Measurements from ENCODE around the gene NAA40.

Gene NAA40

GRCh38 chr11:63906087-63906486 lies 32.7 kb upstream of the NAA40 start:
- Histone ChIP-seq H3K27me3 (ENCODE audit: control insufficient read depth, insufficient read depth, low read length) (no peaks in the 10 kb centered on the region), H3K36me3 (ENCODE audit: control insufficient read depth, low read depth, low read length) (peaks cover 35% of the 10 kb centered on the region), H3K4me1 (ENCODE audit: control insufficient read depth, low read depth, low read length) (peaks cover 37% of the 10 kb centered on the region)

GRCh38 chr11:63906585-63906984 lies 32.2 kb upstream of the NAA40 start:
- H3K4me1 ChIP-seq (ENCODE audit: control insufficient read depth, low read depth, low read length), result peaks cover 37% of the 10 kb centered on the region
- H3K4me3 ChIP-seq (ENCODE audit: low read length), result no peak overlapping the region
- H3K9ac ChIP-seq (ENCODE audit: low read length), result no peak overlapping the region
- peaks cover 35% of the 10 kb centered on the region for H3K36me3 ChIP-seq (ENCODE audit: control insufficient read depth, low read depth, low read length)
- H3K27me3 ChIP-seq (ENCODE audit: control insufficient read depth, insufficient read depth, low read length), result no peaks in the 10 kb centered on the region
- H3K27ac ChIP-seq (ENCODE audit: low read length), result no peak overlapping the region
- no peaks in the 10 kb centered on the region for H3K9me3 ChIP-seq (ENCODE audit: control insufficient read depth, low read depth, low read length)

More at GRCh38 chr11:63906087-63906486, 32.7 kb upstream of the NAA40 start:
- no peak overlapping the region for H3K27ac ChIP-seq (ENCODE audit: low read length)
- no peak overlapping the region for H3K9ac ChIP-seq (ENCODE audit: low read length)
- H3K9me3 ChIP-seq (ENCODE audit: control insufficient read depth, low read depth, low read length), result no peaks in the 10 kb centered on the region
- no peak overlapping the region for H3K4me3 ChIP-seq (ENCODE audit: low read length)

GRCh38 chr11:63907063-63907462 lies 31.7 kb upstream of the NAA40 start:
- Histone ChIP-seq H3K27ac (ENCODE audit: low read length) (no peak overlapping the region), H3K36me3 (ENCODE audit: control insufficient read depth, low read depth, low read length) (peaks cover 31% of the 10 kb centered on the region), H3K4me3 (ENCODE audit: low read length) (no peak overlapping the region)

GRCh38 chr11:63907808-63908530 lies 30.8 kb upstream of the NAA40 start:
- H3K27me3 ChIP-seq (ENCODE audit: control insufficient read depth, insufficient read depth, low read length), result no peaks in the 10 kb centered on the region
- no peaks in the 10 kb centered on the region for H3K9me3 ChIP-seq (ENCODE audit: control insufficient read depth, low read depth, low read length)
- no peak overlapping the region for H3K4me3 ChIP-seq (ENCODE audit: low read length)
- H3K9ac ChIP-seq (ENCODE audit: low read length), result no peak overlapping the region
- peaks cover 37% of the 10 kb centered on the region for H3K4me1 ChIP-seq (ENCODE audit: control insufficient read depth, low read depth, low read length)
- H3K36me3 ChIP-seq (ENCODE audit: control insufficient read depth, low read depth, low read length), result peaks cover 30% of the 10 kb centered on the region
- H3K27ac ChIP-seq (ENCODE audit: low read length), result no peak overlapping the region

More at GRCh38 chr11:63907063-63907462, 31.7 kb upstream of the NAA40 start:
- no peaks in the 10 kb centered on the region for H3K9me3 ChIP-seq (ENCODE audit: control insufficient read depth, low read depth, low read length)
- peaks cover 37% of the 10 kb centered on the region for H3K4me1 ChIP-seq (ENCODE audit: control insufficient read depth, low read depth, low read length)
- no peaks in the 10 kb centered on the region for H3K27me3 ChIP-seq (ENCODE audit: control insufficient read depth, insufficient read depth, low read length)
- no peak overlapping the region for H3K9ac ChIP-seq (ENCODE audit: low read length)

GRCh38 chr11:63908631-63909401 lies 30.0 kb upstream of the NAA40 start:
- Histone ChIP-seq H3K9me3 (ENCODE audit: control insufficient read depth, low read depth, low read length) (no peaks in the 10 kb centered on the region), H3K9ac (ENCODE audit: low read length) (no peak overlapping the region), H3K4me1 (ENCODE audit: control insufficient read depth, low read depth, low read length) (peaks cover 37% of the 10 kb centered on the region), H3K27ac (ENCODE audit: low read length) (no peak overlapping the region), H3K27me3 (ENCODE audit: control insufficient read depth, insufficient read depth, low read length) (no peaks in the 10 kb centered on the region), H3K4me3 (ENCODE audit: low read length) (no peak overlapping the region), H3K36me3 (ENCODE audit: control insufficient read depth, low read depth, low read length) (peaks cover 23% of the 10 kb centered on the region)

GRCh38 chr11:63909591-63910506 lies 29.0 kb upstream of the NAA40 start:
- Histone ChIP-seq H3K27me3 (ENCODE audit: control insufficient read depth, insufficient read depth, low read length) (no peaks in the 10 kb centered on the region), H3K9ac (ENCODE audit: low read length) (no peak overlapping the region), H3K4me3 (ENCODE audit: low read length) (no peak overlapping the region), H3K36me3 (ENCODE audit: control insufficient read depth, low read depth, low read length) (peaks cover 23% of the 10 kb centered on the region), H3K27ac (ENCODE audit: low read length) (no peak overlapping the region), H3K4me1 (ENCODE audit: control insufficient read depth, low read depth, low read length) (peaks cover 37% of the 10 kb centered on the region), H3K9me3 (ENCODE audit: control insufficient read depth, low read depth, low read length) (no peaks in the 10 kb centered on the region)

- H3K4me1 ChIP-seq (ENCODE audit: control insufficient read depth, low read depth, low read length), result peaks cover 33% of the 10 kb centered on the region
- no peak overlapping the region for H3K27ac ChIP-seq (ENCODE audit: low read length)
- H3K36me3 ChIP-seq (ENCODE audit: control insufficient read depth, low read depth, low read length), result peaks cover 26% of the 10 kb centered on the region
- no peaks in the 10 kb centered on the region for H3K27me3 ChIP-seq (ENCODE audit: control insufficient read depth, insufficient read depth, low read length)
- H3K4me3 ChIP-seq (ENCODE audit: low read length), result no peak overlapping the region
- H3K9ac ChIP-seq (ENCODE audit: low read length), result no peak overlapping the region
- no peaks in the 10 kb centered on the region for H3K9me3 ChIP-seq (ENCODE audit: control insufficient read depth, low read depth, low read length)
These were observed 28.1 kb upstream of the NAA40 start for GRCh38 chr11:63910675-63911074.

GRCh38 chr11:63911440-63911839 lies 27.4 kb upstream of the NAA40 start:
- peaks cover 26% of the 10 kb centered on the region for H3K36me3 ChIP-seq (ENCODE audit: control insufficient read depth, low read depth, low read length)
- no peaks in the 10 kb centered on the region for H3K9me3 ChIP-seq (ENCODE audit: control insufficient read depth, low read depth, low read length)
- H3K27me3 ChIP-seq (ENCODE audit: control insufficient read depth, insufficient read depth, low read length), result no peaks in the 10 kb centered on the region
- H3K27ac ChIP-seq (ENCODE audit: low read length), result no peak overlapping the region
- H3K4me3 ChIP-seq (ENCODE audit: low read length), result no peak overlapping the region
- peaks cover 29% of the 10 kb centered on the region for H3K4me1 ChIP-seq (ENCODE audit: control insufficient read depth, low read depth, low read length)
- H3K9ac ChIP-seq (ENCODE audit: low read length), result no peak overlapping the region

- Histone ChIP-seq H3K4me1 (ENCODE audit: control insufficient read depth, low read depth, low read length) (peaks cover 28% of the 10 kb centered on the region), H3K27ac (ENCODE audit: low read length) (no peak overlapping the region), H3K9ac (ENCODE audit: low read length) (no peak overlapping the region), H3K9me3 (ENCODE audit: control insufficient read depth, low read depth, low read length) (no peaks in the 10 kb centered on the region), H3K27me3 (ENCODE audit: control insufficient read depth, insufficient read depth, low read length) (no peaks in the 10 kb centered on the region), H3K4me3 (ENCODE audit: low read length) (no peak overlapping the region), H3K36me3 (ENCODE audit: control insufficient read depth, low read depth, low read length) (peaks cover 26% of the 10 kb centered on the region)
These were observed 26.9 kb upstream of the NAA40 start for GRCh38 chr11:63911876-63912275.

- Histone ChIP-seq H3K27ac (ENCODE audit: low read length) (no peak overlapping the region), H3K36me3 (ENCODE audit: control insufficient read depth, low read depth, low read length) (peaks cover 26% of the 10 kb centered on the region), H3K4me3 (ENCODE audit: low read length) (no peak overlapping the region), H3K4me1 (ENCODE audit: control insufficient read depth, low read depth, low read length) (peaks cover 26% of the 10 kb centered on the region), H3K9me3 (ENCODE audit: control insufficient read depth, low read depth, low read length) (no peaks in the 10 kb centered on the region), H3K27me3 (ENCODE audit: control insufficient read depth, insufficient read depth, low read length) (no peaks in the 10 kb centered on the region), H3K9ac (ENCODE audit: low read length) (no peak overlapping the region)
These were observed 26.1 kb upstream of the NAA40 start for GRCh38 chr11:63912678-63913077.
